GM10248 (cell line): ENCODE results near the gene ZBTB20.

Source experiments
- CTCF ChIA-PET: fragments of 300-600 bp; sonication (Branson Sonifier 250); formaldehyde crosslinking; extraction: SDS; loops from one replicate; lab custom pipeline; 2021; ENCODE audit warnings: antibody characterized with exemption; lab: Yijun Ruan, JAX
- POLR2A ChIA-PET: fragments of 350-650 bp; sonication (Branson Sonifier 250); formaldehyde crosslinking; extraction: SDS; loops from one replicate; lab custom pipeline; 2020; ENCODE audit warnings: antibody characterized with exemption; lab: Yijun Ruan, JAX
- DNase-seq: peaks from one replicate; pipeline ENCODE4 v3.0.0; 2012; ENCODE audit errors: extremely low spot score
- TF ChIP-seq, protein P1 (sequence below): IDR thresholded peaks from 2 replicates; pipeline ENCODE4 v1.5.1; 2012; ENCODE audit warnings: mild to moderate bottlenecking, low read depth; ENCODE audit errors: extremely low read depth, missing control alignments, control extremely low read depth

The ZBTB20 gene

GRCh38 chr3:114508208-114508607 is 638.9 kb downstream of the ZBTB20 start:
- TF ChIP-seq, protein P1, sequence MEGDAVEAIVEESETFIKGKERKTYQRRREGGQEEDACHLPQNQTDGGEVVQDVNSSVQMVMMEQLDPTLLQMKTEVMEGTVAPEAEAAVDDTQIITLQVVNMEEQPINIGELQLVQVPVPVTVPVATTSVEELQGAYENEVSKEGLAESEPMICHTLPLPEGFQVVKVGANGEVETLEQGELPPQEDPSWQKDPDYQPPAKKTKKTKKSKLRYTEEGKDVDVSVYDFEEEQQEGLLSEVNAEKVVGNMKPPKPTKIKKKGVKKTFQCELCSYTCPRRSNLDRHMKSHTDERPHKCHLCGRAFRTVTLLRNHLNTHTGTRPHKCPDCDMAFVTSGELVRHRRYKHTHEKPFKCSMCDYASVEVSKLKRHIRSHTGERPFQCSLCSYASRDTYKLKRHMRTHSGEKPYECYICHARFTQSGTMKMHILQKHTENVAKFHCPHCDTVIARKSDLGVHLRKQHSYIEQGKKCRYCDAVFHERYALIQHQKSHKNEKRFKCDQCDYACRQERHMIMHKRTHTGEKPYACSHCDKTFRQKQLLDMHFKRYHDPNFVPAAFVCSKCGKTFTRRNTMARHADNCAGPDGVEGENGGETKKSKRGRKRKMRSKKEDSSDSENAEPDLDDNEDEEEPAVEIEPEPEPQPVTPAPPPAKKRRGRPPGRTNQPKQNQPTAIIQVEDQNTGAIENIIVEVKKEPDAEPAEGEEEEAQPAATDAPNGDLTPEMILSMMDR = no peak
- ChIA-PET POLR2A (no interaction called here), CTCF (interaction anchor here (1.2 kb wide), 1 partner anchor 18 kb away, joined by 3 read pairs; no protein-coding TSS in a partner anchor)
- no peak for DNase-seq

DNA sequence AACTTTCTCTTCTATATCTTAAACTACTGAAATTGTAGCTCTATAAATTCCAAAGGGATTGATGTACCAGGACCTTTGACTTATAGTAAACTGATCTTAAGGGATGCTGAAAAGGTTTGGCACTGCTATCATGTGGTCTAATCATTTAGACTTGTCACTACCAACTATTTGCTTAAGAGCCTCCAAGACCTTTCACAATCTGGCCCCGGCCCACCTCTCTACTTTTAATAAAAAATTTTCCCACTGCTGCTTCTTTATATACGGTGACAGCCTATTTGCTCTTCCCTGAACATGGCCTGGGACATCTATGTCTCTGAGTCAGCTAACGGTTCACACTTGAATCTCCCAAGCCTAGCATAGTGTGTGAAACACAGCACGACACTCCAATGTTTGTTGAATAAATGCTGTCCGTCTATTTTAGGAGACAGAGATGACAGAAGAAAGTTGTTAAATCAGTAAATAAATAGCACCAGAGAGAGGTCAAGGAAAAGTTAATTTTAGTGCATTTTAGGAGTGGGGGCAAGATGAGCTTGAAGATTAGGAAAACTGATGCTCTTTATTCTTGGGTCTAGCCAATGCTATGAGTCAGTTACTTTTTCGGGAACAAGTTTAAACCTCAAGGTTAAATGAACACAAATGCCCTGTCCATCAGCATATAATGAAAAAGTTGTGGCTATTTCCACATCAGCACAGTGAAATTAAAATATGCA is 640.3 kb downstream of the ZBTB20 start:
- ChIA-PET CTCF (interaction anchor here (1.3 to 1.5 kb wide), 2 partner anchors 17 kb away, joined by 3 to 5 read pairs; no protein-coding TSS in a partner anchor), POLR2A (no interaction called here)
- TF ChIP-seq, protein P1 = no peak
- DNase-seq = no peak

DNA sequence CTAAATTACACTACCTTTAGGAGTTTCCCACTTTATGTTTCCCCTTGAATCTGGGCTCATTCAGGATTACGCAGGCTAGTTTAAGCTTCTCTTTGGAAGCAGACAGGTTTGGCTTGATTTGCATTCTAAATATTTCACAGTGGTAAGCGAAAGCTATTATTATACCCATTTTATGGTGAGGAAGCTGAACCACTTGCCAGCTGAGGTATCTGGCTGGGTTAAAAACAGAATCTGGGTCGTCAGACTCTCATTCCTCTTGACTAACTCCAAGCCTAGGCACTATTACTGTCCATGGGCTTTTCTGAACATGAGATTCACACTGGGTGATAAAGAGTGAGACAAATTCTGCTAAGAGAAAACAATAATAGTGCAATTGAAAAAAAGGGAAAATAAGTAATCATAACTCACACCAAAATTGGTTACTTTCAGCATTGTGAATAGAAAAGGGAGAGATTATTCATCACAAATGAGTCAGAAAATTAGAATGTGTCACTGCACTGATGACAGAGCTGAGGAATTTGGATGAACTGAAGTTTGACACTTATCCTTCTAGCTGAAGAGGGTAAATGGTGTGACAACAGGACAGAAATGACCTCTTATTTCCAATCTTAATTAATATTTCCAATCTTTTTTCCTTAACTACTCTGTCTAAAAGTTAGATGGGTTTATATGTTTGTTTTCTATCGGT is 642.0 kb downstream of the ZBTB20 start:
- no peak for DNase-seq
- TF ChIP-seq, protein P1 = no peak
- ChIA-PET CTCF (interaction anchor here (1.8 kb wide), 1 partner anchor 15 kb away, joined by 7 read pairs; no protein-coding TSS in a partner anchor), POLR2A (no interaction called here)

GRCh38 chr3:114502204-114502603 is 644.9 kb downstream of the ZBTB20 start:
- ChIA-PET CTCF (interaction anchor here (1.0 kb wide), 1 partner anchor 10 kb away, joined by 3 read pairs; no protein-coding TSS in a partner anchor), POLR2A (no interaction called here)
- TF ChIP-seq, protein P1 = no peak
- no peak for DNase-seq

GRCh38 chr3:114499976-114500375 is 647.1 kb downstream of the ZBTB20 start:
- ChIA-PET CTCF (interaction anchor here (1.1 to 1.5 kb wide), 5 partner anchors 8 to 23 kb away, joined by 3 to 7 read pairs (median 3); no protein-coding TSS in a partner anchor), POLR2A (no interaction called here)
- TF ChIP-seq, protein P1 = no peak
- DNase-seq = no peak

DNA sequence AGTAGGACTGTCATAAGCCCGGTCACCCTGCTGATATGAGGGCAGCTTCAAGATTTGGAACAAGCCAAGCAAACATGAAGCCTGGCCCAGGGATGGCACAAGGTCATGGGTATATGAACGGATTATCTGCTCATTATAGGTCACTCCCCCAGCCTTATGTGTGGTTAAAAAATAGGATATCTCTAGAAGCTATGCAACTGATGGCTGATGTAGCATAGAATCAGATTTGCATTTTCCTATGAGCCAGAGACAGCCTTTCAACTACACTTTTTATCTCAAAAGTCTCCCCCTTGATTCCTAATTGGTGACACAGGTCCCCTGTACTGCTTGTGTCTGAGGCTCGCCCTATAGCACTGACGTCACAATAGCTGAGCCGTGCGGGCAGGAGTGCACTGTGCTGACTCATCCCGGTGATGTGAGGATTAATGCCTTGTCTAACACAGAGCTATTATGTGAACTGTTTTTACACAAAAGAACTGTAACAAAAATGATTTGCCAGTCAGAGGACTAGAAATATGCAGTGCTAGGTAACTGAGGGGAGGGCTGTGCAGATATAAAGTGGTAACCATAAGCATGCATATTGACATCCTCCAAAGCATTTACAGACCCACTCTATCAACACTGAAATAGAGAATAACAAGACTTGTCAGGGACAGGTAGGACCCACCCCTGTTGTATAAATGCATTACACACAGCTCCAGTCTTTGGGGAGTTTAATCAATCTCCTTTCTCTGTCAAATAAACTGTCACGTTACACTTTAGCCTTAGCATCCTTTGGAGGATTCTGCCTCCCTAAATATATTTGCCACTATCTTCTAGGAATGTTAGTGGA is 648.3 kb downstream of the ZBTB20 start:
- ChIA-PET CTCF (interaction anchor here (1.1 kb wide), 1 partner anchor 9 kb away, joined by 3 read pairs; no protein-coding TSS in a partner anchor), POLR2A (interaction anchor here (0.5 kb wide), 1 partner anchor 90 kb away, joined by 6 read pairs; no protein-coding TSS in a partner anchor)
- TF ChIP-seq, protein P1 = no peak
- DNase-seq = no peak
